GM12873 (cell line): ENCODE data around the gene NPAS3.

Experiments
- TF ChIP-seq, protein P1 (sequence below): IDR thresholded peaks from 2 replicates; pipeline ENCODE4 v1.5.1; 2012; ENCODE audit warnings: low read depth, mild to moderate bottlenecking, moderate library complexity, low read length, control low read depth; ENCODE audit not compliant: insufficient read depth; ENCODE audit errors: missing control alignments

Gene NPAS3

DNA sequence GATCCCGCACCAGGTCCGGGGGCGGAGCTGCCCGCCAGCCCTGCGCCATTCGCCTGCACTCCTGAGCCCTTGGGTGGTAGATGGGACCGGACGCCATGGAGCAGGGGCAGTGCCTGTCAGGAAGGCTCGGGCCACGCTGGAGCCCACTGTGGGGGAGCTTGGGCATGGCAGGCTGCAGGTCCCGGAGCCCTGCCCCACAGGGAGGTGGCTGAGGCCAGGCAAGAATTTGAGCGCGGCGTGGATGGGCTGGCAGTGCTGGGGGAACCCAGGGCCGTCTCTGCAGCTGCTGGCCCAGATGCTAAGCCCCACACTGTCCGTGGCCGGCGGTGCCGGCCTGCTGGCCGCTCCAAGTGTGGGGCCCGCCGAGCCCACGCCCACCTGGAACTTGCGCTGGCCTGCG, 260.0 kb downstream of the NPAS3 start:
- TF ChIP-seq, protein P1, sequence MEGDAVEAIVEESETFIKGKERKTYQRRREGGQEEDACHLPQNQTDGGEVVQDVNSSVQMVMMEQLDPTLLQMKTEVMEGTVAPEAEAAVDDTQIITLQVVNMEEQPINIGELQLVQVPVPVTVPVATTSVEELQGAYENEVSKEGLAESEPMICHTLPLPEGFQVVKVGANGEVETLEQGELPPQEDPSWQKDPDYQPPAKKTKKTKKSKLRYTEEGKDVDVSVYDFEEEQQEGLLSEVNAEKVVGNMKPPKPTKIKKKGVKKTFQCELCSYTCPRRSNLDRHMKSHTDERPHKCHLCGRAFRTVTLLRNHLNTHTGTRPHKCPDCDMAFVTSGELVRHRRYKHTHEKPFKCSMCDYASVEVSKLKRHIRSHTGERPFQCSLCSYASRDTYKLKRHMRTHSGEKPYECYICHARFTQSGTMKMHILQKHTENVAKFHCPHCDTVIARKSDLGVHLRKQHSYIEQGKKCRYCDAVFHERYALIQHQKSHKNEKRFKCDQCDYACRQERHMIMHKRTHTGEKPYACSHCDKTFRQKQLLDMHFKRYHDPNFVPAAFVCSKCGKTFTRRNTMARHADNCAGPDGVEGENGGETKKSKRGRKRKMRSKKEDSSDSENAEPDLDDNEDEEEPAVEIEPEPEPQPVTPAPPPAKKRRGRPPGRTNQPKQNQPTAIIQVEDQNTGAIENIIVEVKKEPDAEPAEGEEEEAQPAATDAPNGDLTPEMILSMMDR: no peak

DNA sequence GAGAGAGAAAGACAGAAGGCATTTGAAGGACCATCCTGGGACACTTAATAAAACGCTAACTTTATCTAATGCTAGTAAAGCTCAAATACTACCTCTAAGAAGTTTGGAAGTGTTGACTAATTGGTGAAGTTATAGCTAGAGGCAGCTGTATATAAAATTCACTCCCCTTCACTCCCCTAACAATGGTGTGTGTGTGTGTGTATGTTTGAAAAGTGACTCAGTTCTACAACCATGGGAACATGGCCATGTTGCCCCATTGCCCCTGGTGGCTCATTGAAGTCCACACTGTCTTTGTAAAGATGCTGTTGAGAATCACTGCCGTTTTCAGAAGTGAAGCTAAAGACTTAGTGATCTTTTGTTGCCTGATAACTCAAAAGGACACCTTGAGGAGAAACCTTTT, 262.4 kb downstream of the NPAS3 start:
- TF ChIP-seq, protein P1: no peak

DNA sequence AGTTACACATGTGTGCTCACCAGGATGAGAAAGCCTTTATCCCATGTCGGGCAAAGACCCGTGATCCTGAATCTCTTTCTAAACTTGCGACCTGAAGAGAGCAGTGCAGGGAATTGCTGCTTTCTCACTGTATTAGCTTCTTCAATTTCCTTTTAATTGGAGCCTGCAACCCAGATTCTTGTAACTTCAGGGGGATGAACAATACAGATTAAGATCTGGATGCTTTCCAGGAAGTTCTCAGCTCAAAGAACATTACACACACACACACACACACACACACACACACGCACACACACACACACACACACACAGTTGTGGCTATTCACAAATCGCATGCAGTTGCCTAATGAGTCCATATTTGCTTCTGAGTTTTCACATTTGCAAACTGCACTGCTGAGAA, 268.3 kb downstream of the NPAS3 start:
- TF ChIP-seq, protein P1: no peak

DNA sequence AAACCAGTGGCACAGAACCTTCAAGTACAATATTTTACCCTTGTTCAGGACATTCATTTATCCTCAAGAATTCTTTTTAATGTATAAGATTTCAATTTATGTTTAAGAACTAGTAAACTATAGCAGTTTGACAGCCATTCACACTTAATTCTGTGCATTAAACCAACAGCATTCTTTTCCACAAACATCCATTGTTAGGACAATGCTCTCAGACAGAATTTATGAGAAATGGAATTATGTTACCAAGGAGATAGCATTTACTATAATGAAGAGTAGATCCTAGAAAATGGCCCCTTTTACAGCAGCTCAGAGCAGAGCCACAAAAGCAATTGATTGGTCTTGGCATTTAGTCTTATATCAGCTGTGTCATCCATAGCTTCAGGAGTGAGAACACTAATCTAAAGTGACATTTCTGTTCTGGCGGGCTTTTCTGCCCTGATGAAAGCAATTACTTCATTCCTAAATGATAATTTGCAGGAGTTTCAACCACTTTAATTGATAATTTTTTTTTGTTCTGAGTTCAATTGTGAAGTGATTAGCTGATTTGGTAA, 268.9 kb downstream of the NPAS3 start:
- TF ChIP-seq, protein P1: no peak

DNA sequence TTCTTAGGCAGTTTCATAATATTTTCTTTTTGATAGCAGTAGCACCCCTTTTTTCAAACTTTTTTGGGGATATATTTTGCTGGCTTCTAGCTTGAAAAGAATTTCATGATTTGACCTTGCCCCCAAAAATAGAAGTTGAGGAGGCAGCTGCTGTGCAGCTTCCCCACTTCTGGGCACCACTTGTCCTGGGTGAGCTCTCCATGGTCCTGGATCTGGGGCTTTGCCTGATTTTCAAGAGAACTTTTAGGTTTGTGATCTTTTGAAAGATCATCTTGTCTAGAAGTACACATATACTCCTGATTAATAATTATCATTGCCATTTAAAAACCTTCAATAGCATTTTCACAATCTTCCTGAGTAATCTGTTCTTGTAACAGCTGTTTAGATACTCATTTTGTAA, 271.6 kb downstream of the NPAS3 start:
- TF ChIP-seq, protein P1: no peak

DNA sequence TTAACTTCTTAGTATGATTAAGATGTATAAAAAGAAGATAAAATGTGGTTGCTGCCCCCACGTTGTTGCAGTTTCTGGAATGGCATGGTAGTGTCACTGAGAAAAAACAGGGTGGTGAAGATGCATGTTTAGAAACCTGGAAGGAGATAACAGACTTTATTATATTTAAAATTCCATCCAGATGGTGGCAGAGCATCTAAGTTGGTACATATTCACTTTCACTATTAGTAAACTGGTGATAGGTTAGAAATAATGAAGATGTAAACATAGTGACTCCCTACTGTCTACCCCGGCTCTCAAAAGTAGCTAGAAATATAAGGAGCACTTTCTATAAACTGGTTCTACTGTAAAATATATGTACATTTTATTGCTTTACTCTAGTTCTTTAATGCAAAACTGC, 279.3 kb downstream of the NPAS3 start:
- TF ChIP-seq, protein P1: no peak

DNA sequence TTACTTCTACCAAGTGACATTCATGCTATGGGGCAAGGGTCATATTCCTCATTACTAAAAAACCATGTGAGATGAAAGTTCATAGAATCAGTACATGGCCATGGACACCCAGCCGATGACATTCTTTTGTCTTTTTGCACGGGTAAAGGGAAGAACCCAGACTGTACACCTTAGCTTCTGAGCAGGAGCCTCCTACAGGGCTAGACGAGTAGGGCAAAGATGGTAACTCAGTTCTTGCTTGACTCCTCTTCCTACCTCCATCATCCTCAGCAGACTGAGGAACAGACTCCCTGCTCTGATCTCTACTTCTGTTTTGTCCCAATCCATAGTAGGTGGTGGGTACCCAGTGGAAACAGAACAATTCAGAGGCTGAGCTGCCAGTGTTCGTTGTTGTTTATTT, 281.3 kb downstream of the NPAS3 start:
- TF ChIP-seq, protein P1: peak; percentile 16

DNA sequence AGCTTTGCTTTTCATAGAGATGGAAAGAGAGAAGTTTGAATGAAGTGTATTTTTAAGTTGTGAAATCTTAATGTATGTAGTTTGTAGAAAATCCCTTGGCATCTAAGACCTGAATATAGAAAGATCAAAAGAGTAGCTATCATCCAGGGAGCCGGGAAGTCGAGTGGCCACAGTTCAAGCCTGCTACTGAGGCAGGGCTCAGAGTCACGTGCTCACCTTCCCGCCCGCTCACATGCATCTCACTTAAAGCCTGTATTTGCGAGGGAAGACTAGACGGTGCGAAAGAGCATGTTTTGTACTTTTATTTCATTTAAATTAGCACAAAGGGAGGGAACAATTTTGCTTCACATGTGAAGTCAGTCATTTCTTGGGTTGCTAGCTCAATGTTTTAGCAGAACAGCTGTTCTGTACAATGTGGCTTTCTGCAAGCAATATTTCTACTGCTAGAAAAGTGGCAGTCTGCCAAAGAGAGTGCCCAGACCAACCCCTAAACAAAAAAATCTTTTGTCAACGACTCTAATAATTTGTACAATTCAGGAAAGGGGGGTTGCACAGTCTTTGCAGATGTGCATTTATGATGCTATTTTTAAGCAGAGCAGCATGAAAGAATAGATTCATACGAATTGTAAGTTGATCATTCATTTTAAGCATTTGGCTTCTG, 290.7 kb downstream of the NPAS3 start:
- TF ChIP-seq, protein P1: no peak
